G401 (cell line): ENCODE data around the gene SORBS2. TPM values are rescaled to one million over a fixed set of nuclear protein-coding genes. Genes with fewer than 3 reads are reported as not detected.

Experiments used
- DNase-seq: peaks from one replicate; pipeline ENCODE4 v3.0.0-alpha.2; 2015; ENCODE audit warnings: low spot score
- in situ Hi-C: cut with HindIII; loops from 2 replicates; pipeline ENCODE4 v1.10.0; 2016; ENCODE audit warnings: low sequenced_read_pairs, mixed read lengths
- total RNA-seq: library from RNA; depleted of rRNA; stranded (reverse); fragments of >200 nt; shearing (Covaris generic); gene quantifications from 2 replicates; pipeline ENCODE4 v1.2.3, GENCODE V29; 2014

The SORBS2 gene
- total RNA-seq, 1 experiment from 2014 or later, result 39.7 TPM

DNA sequence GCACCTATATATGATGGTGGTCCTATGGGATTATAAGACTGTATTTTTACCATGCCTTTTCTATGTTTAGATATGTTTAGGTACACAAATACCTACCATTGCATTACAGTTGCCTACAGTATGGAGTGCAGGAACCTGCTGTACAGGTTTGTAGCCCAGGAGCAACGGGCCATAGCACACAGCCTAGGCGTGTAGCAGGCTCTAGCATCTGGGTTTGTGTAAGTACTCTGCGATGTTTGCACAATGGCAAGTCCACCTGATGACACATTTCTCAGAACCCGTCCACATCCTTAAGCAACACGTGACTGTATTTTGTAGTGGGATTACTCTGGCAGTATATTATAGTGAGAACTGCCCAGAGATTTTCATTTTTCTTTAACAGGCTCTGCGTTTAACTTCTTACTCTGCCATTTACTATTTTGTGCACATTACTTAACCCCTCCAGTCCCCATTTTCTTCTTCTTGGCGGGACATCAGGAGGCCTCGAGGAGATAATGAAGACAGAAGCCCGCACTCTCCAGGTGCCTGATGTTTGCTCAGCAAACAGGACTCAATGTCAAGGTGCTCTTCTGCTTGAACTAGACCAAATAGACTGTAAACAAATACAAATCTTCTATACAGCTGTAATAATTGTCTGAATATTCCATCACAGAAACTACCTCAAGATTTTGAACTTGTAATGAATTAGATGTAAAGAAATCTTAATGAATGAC is 174.7 kb downstream of the SORBS2 start:
- in situ Hi-C loops, result no loop called here
- no peak for DNase-seq

DNA sequence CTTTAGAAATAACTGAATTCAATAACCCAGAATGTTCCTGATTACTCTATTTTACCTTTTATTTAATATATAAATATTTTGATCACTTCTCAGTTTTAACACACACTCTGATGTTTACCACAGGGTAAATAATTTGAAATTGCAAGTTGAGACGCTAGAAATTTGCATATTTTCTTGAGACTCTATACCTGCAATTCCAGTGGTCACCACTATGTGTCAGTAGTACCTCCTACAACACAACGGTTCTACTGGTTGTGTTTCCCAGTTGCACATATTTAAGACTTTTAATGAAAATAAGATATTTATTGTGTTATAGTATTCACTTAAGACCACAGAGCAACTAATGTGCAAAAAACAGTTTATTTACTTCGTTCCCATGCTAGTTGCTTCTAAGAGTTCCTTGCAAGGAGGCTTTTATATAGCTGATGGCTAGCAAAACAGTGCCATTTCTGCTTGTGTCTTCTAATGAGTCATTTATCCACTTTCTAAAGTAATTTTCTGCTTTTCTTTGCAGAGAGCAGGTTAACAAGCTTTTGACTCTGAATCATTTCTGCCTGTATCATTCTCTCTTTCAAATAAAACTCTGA is 177.8 kb downstream of the SORBS2 start:
- in situ Hi-C loops, result no loop called here
- DNase-seq, result no peak

DNA sequence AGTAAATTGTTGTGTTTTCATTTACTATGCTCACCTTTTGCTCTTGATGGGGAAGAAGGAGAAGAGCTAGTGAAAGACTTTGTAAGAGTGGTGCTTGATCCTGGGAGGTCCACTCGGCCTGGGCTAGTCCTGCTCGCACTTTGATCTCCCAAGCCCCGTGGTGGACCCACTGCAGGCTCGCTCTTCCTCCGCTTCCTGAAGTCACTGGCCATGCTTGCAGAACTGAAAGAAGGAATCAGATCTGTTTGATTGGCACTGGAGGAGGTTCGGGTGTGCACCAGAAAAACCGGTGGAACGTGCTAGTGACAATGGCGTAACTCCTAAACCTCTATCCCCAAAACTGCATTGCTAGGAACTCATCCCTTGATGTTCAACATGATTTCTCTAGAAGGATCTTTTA is 185.2 kb downstream of the SORBS2 start:
- in situ Hi-C loops, result no loop called here
- no peak for DNase-seq

DNA sequence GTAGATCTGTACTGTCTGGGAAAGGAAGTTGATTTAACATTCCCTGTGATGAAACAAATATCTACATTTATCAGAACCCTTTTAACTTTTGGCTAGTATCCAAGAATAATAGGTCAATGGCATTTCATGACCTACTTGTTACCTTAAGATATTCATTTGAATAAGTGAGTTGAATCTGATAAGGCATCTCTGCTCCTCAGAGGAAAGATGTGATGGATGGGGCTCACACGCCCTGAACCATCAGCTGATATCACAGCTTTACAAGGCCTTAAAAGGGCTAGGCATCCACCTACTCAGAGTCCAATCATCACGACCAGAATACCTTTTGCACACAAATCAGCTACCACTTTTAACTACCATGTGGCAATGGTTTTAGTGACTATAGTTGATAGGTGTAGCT is 186.5 kb downstream of the SORBS2 start:
- in situ Hi-C loops, result no loop called here

DNA sequence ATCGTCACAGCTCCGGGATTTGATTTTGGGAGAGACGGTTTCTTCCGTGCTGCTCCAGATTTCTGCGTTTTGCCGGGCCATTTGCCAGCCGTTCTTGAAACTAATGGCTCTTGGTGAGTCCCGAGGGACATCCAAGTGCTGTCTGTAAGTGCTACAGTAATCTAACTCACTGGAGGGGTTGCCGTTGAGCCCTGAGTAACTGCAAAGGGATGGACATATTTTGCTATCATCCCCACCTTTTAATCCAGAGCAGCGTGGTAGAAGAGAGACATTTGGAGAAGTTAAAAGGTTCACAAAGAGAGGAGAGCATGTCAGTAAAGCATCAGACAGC is 187.8 kb downstream of the SORBS2 start:
- no peak for DNase-seq
- in situ Hi-C loops, result no loop called here

More for the DNA sequence above, 186.5 kb downstream of the SORBS2 start:
- no peak for DNase-seq

DNA sequence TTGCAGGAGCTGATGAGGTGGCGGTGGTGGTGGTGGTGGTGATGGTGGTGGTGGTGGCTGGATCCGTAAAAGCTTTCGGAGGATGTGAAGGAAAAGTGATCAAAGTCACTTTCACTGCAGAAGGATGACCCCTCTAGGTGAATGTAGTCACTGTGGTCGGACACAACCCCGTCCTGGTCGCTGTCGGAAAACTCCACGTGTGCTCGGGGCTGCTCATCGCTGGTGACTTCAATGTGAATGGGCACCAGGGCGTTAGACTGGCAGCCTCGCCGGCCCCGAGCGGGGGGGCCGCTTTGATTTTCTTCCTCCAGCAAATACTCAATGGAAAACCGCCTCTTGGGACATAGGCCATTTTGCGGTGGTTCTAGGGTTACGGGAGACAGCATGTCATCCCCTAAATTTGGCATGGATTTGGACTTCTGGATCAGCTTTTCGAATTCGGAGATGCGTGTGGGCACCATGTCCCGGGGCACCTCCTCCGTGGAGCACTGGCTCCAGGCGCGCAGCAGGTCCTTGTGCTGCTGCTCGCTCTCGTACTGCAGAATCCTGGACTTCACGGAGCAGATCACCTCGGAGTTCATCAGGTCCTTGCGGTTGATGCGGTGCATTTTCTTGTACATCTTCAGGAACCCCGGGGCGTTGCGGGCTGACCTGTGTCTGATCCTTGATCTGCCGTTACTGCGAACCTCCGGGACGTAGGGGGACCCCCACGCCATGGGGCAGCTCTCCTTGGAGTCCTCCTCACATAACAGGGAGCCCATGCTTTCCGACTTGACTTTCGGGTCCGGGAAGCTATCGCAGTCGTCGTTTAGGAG is 188.3 kb downstream of the SORBS2 start:
- DNase-seq, result no peak
- in situ Hi-C loops, result no loop called here

DNA sequence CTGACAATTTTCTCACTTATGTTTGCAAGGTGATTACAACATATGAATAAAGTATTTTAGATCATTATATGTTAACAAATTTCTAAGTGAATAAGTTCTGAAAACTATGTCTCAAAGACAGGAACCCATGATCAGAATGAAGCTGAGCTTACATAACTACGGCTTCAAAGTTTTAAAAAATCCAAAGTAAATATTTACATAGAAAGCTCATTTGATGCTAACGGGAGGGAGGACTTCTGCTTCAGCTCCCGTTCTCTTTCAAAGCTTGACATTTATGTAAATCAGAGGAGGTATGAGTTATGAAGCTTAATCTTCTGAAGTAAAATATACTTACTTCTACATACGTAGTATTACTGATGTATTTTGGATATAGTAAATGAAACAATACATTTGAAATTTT is 203.8 kb downstream of the SORBS2 start:
- in situ Hi-C loops, result no loop called here
- no peak for DNase-seq

DNA sequence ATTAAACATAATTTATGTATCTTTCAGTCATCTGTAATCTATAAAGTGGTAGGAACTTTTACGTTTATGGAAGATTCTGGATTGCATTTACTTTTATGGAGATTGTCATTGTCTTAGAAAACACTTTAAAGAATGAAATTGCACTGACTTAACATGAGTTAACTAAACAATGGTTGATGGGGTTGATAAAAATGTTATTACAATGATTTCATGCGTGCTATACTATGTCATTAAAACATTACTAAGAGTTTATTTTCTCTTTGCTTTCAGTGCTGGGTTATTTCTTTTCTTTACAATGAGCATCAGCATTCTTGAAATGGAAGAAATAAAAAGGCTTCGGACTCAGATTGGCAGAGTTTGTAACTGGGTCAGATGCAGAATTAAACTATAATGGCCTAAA is 209.6 kb downstream of the SORBS2 start:
- DNase-seq, result no peak
- in situ Hi-C loops, result no loop called here

DNA sequence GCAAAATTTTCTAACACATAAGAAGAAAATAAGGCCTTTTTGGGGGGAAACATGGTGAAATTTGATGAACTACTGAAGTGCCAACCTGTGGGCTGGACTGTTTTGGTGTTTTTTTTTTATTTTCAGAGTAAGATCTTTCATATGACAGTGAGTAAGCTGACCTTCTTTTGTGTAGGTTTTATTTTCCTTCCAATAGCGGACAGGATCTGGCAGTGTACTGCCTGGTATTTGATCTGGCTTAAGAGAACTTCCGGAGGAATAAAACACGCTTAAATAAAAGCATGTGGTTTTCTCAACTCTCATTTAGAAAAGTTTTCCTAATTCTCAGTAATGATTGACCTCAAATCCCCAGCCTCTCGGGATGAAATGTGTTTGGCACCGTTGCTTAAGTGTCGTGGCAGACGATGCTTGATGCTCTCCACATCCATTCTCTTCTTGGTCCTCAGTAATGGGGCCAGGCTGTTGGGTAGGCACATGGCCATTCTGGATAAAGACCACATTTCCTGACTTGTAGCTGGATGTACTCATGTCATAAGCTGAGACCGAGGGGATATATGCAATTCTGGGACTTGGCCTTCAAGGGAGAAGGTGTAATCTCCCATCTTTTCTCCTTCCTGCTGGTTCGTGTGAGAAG is 211.1 kb downstream of the SORBS2 start:
- in situ Hi-C loops, result no loop called here
- DNase-seq, result no peak

DNA sequence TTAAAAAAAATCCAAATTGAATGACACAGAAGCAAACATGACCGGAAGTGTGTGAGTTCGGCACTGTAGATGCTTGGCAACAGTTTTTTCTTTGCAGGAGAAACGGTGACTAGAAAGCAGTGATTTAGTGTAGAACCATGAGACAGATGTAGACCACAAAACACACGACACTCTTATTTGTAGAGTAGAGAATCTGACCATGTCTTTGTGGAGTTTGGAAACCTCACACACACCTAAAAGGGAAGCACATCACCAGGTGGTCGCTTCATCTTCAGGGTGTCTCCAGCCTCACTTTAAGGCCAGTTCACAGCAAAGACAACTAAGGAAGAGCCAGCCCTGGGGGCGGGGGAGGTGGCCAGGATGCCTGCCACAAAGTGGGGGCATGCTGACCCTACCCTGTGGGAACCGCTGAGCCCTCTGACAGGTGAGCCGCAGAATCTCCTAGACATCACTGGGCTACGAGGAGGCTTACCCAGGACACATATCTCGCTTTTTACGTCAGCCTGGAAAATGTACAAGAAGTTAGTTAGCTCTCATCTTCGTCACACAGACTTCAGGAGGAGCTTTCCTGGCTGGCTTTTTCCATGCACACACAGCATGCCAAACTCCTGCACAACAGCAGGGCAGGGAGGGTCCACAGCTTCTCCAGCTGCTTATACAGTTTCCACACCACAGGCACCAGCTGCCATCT is 212.3 kb downstream of the SORBS2 start:
- DNase-seq, result no peak
- in situ Hi-C loops, result no loop called here

DNA sequence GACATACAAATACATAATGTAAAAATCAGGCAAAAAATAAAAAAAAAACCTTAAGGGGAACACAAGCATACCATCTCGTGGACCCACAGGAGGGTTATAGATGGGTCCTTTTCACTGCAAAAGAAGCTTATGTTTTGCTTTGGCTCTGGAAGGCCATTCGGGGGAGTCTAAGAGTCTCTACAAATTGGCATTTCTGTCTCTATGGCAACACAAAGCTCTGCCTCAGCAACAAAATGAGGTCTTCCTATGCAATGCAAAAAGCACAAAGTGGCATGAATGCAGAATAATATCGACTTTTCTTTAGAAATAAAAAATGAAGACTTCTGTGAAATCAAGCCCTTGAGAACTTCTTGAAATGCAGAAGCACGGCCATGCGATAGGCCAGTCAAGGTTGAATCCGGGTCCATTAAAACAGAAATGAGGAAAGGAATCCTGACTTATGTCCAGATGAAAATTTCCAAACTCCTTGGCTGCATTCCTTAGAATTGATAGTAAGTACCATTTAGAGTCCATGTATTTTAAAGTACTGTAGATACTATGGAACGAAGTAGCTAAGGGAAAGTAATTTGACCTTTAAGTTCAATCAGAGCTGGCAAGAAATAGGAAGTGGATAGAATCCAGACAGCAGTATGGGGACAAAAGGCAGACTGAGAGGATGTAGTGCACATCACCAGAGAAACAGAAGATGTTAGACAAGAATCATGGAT is 213.0 kb downstream of the SORBS2 start:
- DNase-seq, result no peak
- in situ Hi-C loops, result no loop called here

DNA sequence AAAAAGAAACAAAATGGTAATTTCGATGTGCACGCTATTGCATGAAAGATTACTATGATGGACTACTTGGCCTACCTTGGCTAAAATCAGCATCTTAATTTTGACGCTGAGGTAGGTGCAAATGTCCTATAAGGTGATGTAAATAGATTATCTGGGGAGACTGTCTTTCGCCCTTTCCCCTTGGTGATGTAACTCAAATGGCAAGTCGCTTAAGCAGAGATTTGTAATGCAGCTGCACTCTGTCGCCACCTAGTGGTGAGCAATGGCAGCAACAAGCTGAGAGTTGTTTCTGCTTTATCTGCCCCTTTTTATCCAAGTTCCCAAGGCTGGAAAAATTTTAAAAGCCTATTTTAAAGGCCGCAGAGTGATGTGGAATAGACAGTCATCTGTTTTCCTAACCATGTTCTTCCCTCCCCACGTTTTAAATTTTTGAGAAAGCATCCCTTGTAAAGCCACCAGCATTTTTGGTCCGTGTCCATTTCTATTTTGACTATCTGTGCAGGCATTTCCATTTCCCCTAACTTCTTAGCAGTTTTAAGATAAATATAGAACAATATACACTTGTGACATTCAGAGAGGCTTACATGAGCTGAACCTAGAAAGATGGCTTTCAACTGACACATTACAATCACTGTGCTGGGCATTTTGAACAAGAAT is 214.3 kb downstream of the SORBS2 start:
- in situ Hi-C loops, result no loop called here
- DNase-seq, result peak; percentile 83

DNA sequence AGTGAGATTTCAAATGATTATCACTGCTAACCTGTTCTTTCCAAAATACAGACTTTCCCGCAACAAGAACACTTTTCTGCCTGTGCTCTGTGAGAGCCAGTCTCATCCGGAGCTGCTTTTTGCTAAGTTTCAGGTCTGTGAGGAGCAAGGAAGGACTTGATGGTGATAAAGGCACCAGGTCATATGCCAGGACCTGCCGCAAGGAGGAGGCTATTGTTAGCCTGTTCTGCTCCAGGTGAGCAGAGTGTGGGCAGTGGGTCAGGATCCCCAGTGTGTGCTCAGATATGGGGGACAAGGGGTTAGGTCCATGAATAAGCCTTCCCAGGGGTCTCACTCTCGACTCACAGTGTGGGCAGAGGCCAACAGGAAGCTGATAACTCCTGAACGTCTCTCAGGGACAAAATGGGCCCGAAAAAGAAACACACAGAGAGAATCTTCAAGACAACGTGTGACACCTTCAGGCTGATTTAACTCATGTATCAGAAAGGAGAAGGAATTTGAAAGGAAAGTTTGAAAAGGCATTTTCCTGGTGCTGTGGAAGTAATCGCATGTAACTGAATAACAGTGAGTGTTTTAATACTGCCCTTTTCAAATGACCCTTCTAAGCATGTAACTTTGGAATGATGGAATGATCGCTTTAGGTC is 219.0 kb downstream of the SORBS2 start:
- in situ Hi-C loops, result no loop called here
- no peak for DNase-seq

DNA sequence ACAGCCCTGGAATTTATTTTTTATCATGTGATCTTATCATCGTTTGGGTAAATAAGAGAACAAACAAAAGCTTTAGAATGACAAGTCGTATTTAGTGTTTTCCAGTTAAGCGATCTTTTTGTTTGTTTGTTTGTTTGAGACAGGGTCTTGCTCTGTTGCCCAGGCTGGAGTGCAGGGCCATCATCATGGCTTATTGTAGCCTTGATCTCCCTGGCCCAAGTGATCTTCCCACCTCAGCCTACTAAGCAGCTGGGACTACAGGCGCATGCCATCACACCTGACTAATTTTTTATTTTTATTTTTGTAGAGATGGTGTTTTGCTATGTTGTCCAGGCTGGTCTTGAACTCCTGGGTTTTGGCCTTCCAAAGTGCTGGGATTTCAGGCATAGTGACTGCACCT is 219.6 kb downstream of the SORBS2 start:
- in situ Hi-C loops, result no loop called here
- no peak for DNase-seq

DNA sequence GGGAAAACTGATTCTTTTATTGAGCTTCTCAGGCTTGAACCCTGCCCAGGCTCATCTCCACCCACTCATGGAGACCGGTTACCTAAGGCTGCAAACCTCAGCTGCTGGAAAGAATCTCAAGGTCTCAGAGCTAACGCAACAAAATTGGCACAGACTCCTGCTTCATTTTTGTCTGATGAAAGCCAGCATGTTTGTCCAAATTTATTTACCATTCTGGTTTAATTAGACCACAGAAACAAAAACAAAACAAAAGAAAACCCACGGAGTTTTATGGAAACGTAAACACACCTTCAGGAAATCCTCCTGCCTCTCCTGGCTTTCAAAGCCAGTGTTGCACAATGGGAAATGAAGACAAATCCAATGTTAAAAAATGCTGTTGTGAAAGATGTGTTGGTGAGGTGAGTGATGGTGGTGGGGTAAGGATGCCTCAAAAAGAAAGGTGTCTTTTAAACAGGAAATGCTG is 220.3 kb downstream of the SORBS2 start:
- in situ Hi-C loops, result no loop called here
- DNase-seq, result no peak

DNA sequence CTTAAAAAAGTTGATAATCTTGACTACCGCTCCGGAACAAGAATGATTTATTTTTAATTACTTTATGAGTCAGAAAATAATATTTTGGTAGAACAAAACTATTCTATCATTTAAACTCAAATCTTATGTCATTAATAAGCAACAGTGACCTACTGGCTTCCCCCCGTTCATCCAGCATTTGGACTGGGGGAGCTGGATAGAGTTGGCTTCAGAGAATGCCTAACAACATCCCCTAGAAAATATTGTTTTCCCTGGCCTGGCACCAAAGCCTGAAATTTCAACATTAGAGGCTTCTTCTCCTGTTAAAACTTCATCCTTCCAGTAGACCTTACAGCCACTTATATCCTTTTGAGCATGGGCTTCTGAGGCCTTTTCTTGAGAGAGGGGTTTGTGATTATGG is 221.0 kb downstream of the SORBS2 start:
- DNase-seq, result no peak
- in situ Hi-C loops, result no loop called here

DNA sequence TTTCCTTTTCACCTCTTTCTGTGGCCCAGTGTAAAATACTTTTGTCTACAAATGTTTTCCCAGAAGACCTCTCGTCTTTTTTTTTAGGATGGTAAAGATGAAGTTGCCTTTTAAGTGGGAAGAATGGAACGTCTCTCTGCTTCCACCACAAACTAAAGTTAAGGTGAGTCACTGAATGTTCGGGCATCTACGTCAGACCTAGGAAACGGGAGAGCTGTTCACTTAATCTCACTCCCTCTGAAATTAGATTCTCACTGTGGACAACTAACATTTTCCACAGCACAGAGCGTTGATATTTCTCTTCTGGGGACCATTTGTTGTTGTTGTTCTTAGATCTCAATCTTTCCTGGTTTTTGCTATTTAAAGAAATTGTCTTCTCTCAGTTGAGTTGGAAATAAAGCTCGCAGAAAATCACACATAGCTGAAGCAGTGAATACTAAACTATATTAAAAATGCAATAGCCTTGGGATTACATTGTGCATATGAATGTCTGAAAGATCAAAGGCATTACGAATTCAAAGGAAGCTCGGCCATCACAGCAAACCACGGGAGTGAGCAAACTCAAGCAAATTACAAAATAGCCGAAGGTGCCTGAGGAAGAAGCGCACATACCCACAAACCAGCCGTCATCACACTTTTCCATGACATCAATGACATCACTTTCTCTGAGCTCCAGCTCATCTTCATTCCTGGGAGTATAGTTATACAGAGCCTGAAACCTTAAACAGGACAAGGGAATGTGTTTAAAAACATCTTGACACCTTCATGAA is 222.7 kb downstream of the SORBS2 start:
- in situ Hi-C loops, result no loop called here
- DNase-seq, result no peak
